Chondrocyte (in vitro differentiated cells): ENCODE data around the gene EMSY. TPM values are rescaled to one million over a fixed set of nuclear protein-coding genes. Genes with fewer than 3 reads are reported as not detected.

Source experiments
- DNase-seq: peaks from one replicate; pipeline ENCODE4 v3.0.0; 2021; ENCODE audit warnings: mixed read lengths, low spot score
- H3K27ac Mint-ChIP-seq: one replicate; pipeline ENCODE4 v1.8.0; 2021; ENCODE audit warnings: mild to moderate bottlenecking, moderate library complexity, mixed read lengths; ENCODE audit not compliant: unreplicated experiment
- H3K27me3 Mint-ChIP-seq: 2 replicates; pipeline ENCODE4 v1.8.0; 2021; ENCODE audit warnings: low read depth, mixed read lengths
- H3K36me3 Mint-ChIP-seq: 2 replicates; pipeline ENCODE4 v1.8.0; 2021; ENCODE audit warnings: low read depth, mixed read lengths
- H3K4me1 Mint-ChIP-seq: 2 replicates; pipeline ENCODE4 v1.8.0; 2021; ENCODE audit warnings: low read depth, mild to moderate bottlenecking, mixed read lengths
- H3K4me3 Mint-ChIP-seq: one replicate; pipeline ENCODE4 v1.8.0; 2021; ENCODE audit warnings: mild to moderate bottlenecking, moderate library complexity, mixed read lengths; ENCODE audit not compliant: unreplicated experiment
- H3K9me3 Mint-ChIP-seq: 2 replicates; pipeline ENCODE4 v1.8.0; 2021; ENCODE audit warnings: low read depth, mixed read lengths
- CTCF ChIP-seq: fragments of 200-600 bp; sonication (generic); IDR thresholded peaks from 2 replicates; pipeline ENCODE4 v1.5.0; 2021; ENCODE audit warnings: antibody characterized with exemption, mild to moderate bottlenecking, moderate library complexity
- total RNA-seq: library from RNA; stranded (reverse); gene quantifications from 3 replicates; pipeline ENCODE4 v1.2.1, GENCODE V29; 2021

The EMSY gene
- total RNA-seq, 1 donor from 2014 or later = 17.1 TPM

- DNase-seq = no peak
- no peaks in the 10 kb centered on the region for H3K27me3 Mint-ChIP-seq
- H3K9me3 Mint-ChIP-seq = no peaks in the 10 kb centered on the region
- peaks cover 26% of the 10 kb centered on the region for H3K4me1 Mint-ChIP-seq
- TF ChIP-seq CTCF = no peak
- peaks cover 3% of the 10 kb centered on the region for H3K36me3 Mint-ChIP-seq
- peak overlapping the region; percentile 96 for H3K4me3 Mint-ChIP-seq
- H3K27ac Mint-ChIP-seq = peak overlapping the region; percentile 98
Measured at GRCh38 chr11:76444065-76444383, 794 bp upstream of the EMSY start.

- Mint-ChIP-seq H3K4me3 (peak overlapping the region; percentile 96), H3K27me3 (no peaks in the 10 kb centered on the region), H3K27ac (peak overlapping the region; percentile 98), H3K9me3 (no peaks in the 10 kb centered on the region), H3K36me3 (peaks cover 5% of the 10 kb centered on the region), H3K4me1 (peaks cover 26% of the 10 kb centered on the region)
- TF ChIP-seq CTCF = peak; percentile 57
- DNase-seq = no peak
Measured at GRCh38 chr11:76445121-76446084, 585 bp downstream of the EMSY start.

- H3K36me3 Mint-ChIP-seq = peaks cover 17% of the 10 kb centered on the region
- no peak overlapping the region for H3K27ac Mint-ChIP-seq
- no peak for DNase-seq
- no peaks in the 10 kb centered on the region for H3K27me3 Mint-ChIP-seq
- no peaks in the 10 kb centered on the region for H3K9me3 Mint-ChIP-seq
- H3K4me1 Mint-ChIP-seq = peaks cover 21% of the 10 kb centered on the region
- no peak overlapping the region for H3K4me3 Mint-ChIP-seq
- no peak for TF ChIP-seq CTCF
Measured at GRCh38 chr11:76448506-76448905, 3.7 kb downstream of the EMSY start.

GRCh38 chr11:76453248-76453647 lies 8.4 kb downstream of the EMSY start:
- Mint-ChIP-seq H3K9me3 (no peaks in the 10 kb centered on the region), H3K4me3 (no peak overlapping the region), H3K27me3 (no peaks in the 10 kb centered on the region), H3K27ac (no peak overlapping the region), H3K36me3 (peaks cover 17% of the 10 kb centered on the region), H3K4me1 (peaks cover 16% of the 10 kb centered on the region)
- DNase-seq = no peak
- no peak for TF ChIP-seq CTCF

GRCh38 chr11:76455331-76455730 lies 10.5 kb downstream of the EMSY start:
- no peak overlapping the region for H3K4me3 Mint-ChIP-seq
- peaks cover 17% of the 10 kb centered on the region for H3K36me3 Mint-ChIP-seq
- no peaks in the 10 kb centered on the region for H3K9me3 Mint-ChIP-seq
- H3K4me1 Mint-ChIP-seq = peaks cover 16% of the 10 kb centered on the region
- H3K27ac Mint-ChIP-seq = peak overlapping the region; percentile 68
- DNase-seq = no peak
- TF ChIP-seq CTCF = no peak
- no peaks in the 10 kb centered on the region for H3K27me3 Mint-ChIP-seq
